Stimulated activated CD4-positive, alpha-beta T cell treated with anti-CD3 and anti-CD28 coated beads, Interleukin-15, amount 100 ng/mL, for 48 hours (primary cell): ENCODE measurements around the gene CNTN5.

ENCODE experiments used
- DNase-seq, 2 donors: peaks; one replicate each; pipeline ENCODE4 v3.0.0-alpha.2; 2020; ENCODE audit warnings: low read depth in 2 of 2

CNTN5 gene

DNA sequence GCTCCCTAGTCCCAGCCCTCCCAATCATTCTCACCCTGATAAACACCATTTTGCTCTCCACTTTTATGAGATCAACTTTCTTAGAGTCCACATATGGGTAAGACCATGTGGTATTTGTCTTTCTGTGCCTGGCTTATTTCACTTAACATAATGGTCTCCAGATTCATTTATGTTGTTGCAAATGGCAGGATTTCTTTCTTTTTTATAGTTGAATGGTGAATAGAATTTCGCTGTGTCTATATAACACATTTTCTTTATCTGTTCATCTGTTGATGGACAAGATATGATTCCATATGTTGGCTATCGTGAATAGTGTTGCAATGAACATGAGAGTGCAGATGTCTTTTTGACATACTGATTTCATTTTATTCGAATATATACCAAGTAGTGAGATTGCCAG lies 1298.9 kb downstream of the CNTN5 start:
- DNase-seq: no peak

DNA sequence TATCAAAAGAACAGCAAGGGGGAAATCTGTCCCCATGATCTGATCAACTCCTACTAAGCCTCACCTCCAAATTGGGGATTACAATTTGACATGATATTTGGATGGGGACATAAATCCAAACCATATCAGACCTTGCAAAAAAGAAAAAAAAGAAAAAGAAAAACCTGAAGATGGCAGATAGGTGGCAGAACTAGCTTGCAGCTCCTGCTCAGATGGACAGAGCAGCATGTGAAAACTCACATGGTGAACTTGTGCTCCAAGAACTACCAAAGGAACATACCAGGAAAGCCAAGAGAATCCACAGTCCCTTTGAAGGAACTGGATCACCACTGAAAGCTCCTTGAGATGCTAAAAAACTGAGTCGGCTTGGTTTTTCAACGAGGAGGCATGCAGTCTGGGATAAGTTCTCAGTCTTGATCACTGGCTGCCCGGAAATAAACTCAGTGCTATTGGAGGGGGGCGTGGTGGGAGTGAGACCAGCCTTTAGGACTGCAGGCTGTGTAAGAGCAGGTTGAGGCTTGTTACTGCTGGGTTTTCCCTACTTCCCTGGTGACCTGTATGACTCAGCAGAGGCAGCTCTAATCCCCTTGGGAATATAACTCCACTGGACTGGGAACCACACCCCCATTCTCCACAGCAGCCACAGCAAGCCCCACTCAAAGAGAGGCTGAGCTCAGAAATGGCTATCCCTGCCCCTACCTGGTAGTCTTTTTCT lies 1308.0 kb downstream of the CNTN5 start:
- DNase-seq: no peak

GRCh38 chr11:100329352-100329751 lies 1308.6 kb downstream of the CNTN5 start:
- no peak for DNase-seq

GRCh38 chr11:100336873-100337272 lies 1316.1 kb downstream of the CNTN5 start:
- DNase-seq: no peak

GRCh38 chr11:100338144-100338840 lies 1317.5 kb downstream of the CNTN5 start:
- DNase-seq: no peak

DNA sequence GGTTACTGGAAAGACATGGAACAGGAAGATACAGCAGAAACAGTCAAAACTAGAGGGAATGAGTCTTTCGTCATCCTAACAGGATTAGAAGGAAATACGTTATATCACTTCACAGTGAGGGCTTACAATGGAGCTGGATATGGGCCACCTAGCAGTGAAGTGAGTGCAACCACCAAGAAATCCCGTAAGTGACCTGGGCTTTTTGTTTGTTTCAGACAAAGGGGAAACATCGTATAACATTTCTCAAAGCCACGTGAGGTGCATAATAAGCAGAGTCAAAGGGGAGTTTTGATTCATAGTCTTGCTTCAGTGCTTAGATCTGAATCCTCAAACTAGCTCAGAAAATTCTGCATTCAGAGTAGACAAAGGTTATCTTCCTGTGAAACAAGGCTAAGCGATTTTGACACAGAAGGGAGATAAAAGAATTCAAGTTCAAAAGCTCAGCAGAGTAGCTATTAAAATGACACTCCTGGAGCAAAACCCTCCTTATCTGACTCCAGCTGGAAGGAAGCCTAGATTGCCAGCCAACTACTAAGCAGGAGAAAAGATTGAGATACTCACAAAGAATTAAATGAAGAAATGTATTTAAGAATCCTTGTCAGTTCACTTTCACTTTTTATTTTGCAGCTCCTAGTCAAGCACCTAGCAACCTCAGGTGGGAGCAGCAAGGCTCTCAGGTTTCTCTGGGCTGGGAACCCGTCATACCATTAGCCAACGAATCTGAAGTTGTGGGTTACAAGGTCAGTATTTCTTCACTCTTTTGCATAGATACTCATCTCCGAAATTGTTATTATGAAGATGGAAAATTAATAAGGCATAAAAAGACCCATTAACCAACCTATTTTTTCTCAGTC lies 1319.9 kb downstream of the CNTN5 start:
- no peak for DNase-seq

DNA sequence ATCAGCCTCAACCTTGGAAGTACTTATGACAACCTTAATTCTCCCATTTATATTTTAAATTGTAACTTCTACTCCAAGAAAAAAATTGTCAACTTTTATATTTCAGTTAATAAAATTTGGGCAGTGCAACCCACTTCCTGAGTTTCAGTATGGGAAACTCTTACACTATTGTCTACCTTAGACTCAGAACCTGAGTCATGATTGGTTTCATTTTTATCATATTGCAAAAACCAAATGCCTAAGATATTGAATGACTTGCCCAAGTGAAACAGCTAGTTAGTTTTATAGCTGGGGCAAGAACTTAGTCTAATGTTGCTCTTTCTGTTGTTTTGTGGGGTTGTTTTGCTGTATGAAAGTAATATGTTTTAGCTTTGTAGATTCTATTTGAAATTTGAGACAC lies 1332.3 kb downstream of the CNTN5 start:
- no peak for DNase-seq

GRCh38 chr11:100354736-100355135 lies 1334.0 kb downstream of the CNTN5 start:
- no peak for DNase-seq

DNA sequence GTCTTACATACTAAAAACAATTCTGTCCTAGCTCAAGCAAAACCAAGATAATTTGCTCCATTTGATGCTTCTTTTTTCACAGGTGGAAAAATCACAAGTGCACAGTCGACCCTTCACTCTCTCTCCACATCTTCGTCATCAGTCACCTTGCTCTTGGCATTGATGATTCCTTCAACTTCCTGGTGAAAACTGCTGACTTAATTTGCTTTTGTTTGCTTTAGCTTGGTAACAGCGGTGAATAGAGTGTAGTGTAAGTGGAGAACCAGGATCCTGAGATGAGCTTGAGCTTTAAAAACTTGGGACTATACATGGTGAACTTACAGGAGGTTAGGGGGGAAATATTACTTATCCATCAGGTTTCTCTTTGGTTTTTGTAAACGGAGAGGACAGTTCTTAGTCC lies 1335.3 kb downstream of the CNTN5 start:
- DNase-seq: no peak

DNA sequence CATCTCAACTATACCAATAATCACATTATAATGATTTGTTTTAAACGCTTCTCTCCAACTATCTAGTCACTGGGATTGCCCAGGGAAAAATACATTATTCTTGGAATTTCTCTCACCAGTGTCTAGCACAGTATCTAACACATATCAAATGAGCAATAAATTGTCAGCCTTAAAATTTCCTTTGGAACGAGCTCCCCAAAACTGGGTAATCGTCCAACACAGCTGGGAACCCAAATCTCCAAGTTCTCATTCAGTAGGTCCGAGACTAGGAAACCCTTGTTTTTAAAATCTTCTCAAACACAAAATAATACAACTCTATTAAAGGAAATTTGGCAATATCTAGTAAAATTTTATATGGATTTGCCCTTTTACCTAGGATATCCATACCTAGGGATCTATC lies 1338.5 kb downstream of the CNTN5 start:
- DNase-seq: no peak

DNA sequence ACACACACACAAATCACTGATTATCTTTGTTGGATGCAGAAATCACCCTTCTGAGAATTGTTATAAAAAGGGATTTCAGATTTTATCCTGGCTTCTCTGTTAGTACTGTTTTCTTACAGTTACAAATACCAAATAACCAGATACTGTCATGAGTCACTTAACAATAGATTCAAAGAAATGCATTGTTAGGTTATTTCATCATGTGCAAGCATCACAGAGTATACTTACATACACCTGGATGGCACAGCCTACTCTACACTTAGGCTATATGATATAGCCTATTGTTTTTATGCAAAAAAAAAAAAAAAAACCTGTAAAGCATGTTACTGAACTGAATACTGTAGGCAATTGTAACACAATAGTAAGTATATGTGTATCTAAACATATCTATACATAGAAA lies 1347.1 kb downstream of the CNTN5 start:
- DNase-seq: no peak

- DNase-seq: no peak
These were observed 1362.7 kb downstream of the CNTN5 start for GRCh38 chr11:100383357-100383865.

- DNase-seq: no peak
These were observed 1375.5 kb downstream of the CNTN5 start for GRCh38 chr11:100396266-100396665.

- no peak for DNase-seq
These were observed 1376.7 kb downstream of the CNTN5 start for GRCh38 chr11:100397401-100397800.

DNA sequence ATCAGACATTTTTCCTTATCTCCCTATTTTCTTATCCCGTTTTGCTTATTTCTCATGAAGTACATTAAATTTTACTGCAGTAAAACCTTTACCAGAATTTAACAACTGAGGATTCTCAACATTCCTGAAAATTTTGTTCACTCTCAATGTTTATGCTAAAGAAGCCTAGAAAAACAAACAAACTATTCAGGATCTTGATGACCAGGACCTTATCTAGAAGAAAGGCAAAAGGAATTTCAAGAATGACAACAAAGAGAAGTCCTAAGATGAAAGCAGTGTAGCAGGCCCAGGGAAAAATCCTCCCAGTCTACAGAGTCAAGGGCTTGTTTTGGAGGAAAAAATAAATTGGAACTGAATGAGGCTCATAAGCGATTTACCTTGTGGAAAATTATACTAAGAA lies 1383.1 kb downstream of the CNTN5 start:
- no peak for DNase-seq

GRCh38 chr11:100404907-100405306 lies 1384.2 kb downstream of the CNTN5 start:
- DNase-seq: no peak
